CD14-positive monocyte (primary cell): Measurements from ENCODE around the gene CTBP2. TPM values are rescaled to one million over a fixed set of nuclear protein-coding genes. Genes with fewer than 3 reads are reported as not detected.

Experiments used
- DNase-seq, 3 donors: peaks; one replicate each; pipeline ENCODE4 v3.0.0-alpha.2; 2011 to 2022
- H2AFZ ChIP-seq: 2 replicates; pipeline ENCODE4 v1.6.0; 2012; ENCODE audit warnings: mild to moderate bottlenecking, low read depth, low read length, inconsistent platforms; ENCODE audit not compliant: insufficient read depth, poor library complexity, severe bottlenecking
- H3K27ac ChIP-seq, 2 donors: 1 replicate in 1 of 2; 2 replicates in 1 of 2; pipeline ENCODE4 v1.5.1; 2012 to 2013; ENCODE audit warnings: low read length in 2 of 2, control low read depth in 1 of 2, inconsistent platforms in 1 of 2, low read depth in 1 of 2, mild to moderate bottlenecking in 1 of 2
- H3K27me3 ChIP-seq, 2 donors: one replicate each; pipeline versions ENCODE4 v1.6.0 to v1.6.1; 2011 to 2013; ENCODE audit warnings: low read length in 2 of 2; ENCODE audit not compliant: control insufficient read depth in 2 of 2, insufficient read depth in 2 of 2
- H3K36me3 ChIP-seq, 2 donors: replicated peaks in 1 of 2; 1 replicate in 1 of 2; 2 replicates in 1 of 2; pipeline versions ENCODE4 v1.5.1 to v1.6.1; 2012 to 2013; ENCODE audit warnings: low read length in 2 of 2, control low read depth in 1 of 2, inconsistent platforms in 1 of 2, mild to moderate bottlenecking in 1 of 2; ENCODE audit not compliant: insufficient read depth in 2 of 2, control insufficient read depth in 1 of 2
- H3K4me1 ChIP-seq, 2 donors: 1 replicate in 1 of 2; 2 replicates in 1 of 2; pipeline versions ENCODE4 v1.5.1 to v1.6.1; 2012 to 2013; ENCODE audit warnings: low read length in 2 of 2, control low read depth in 1 of 2, inconsistent platforms in 1 of 2, mild to moderate bottlenecking in 1 of 2, moderate library complexity in 1 of 2; ENCODE audit not compliant: insufficient read depth in 2 of 2, control insufficient read depth in 1 of 2
- H3K4me2 ChIP-seq: replicated peaks from 2 replicates; pipeline ENCODE3; 2012; ENCODE audit warnings: low read length, moderate library complexity, mild to moderate bottlenecking; ENCODE audit not compliant: poor library complexity, severe bottlenecking; ENCODE audit errors: extremely low read depth
- H3K4me3 ChIP-seq, 3 experiments: fragments of 200-600 bp in 1 of 3; sonication (generic) in 1 of 3; replicated peaks in 1 of 3; 1 replicate in 2 of 3; 2 replicates in 1 of 3; pipeline ENCODE4 v1.5.1; 2011 to 2013; ENCODE audit warnings: low read length in 3 of 3, mild to moderate bottlenecking in 3 of 3, control low read depth in 2 of 3, low read depth in 2 of 3, inconsistent platforms in 1 of 3, moderate library complexity in 1 of 3
- H3K79me2 ChIP-seq: 2 replicates; pipeline ENCODE4 v1.6.0; 2012; ENCODE audit warnings: mild to moderate bottlenecking, control low read depth, inconsistent platforms, low read length, moderate library complexity; ENCODE audit not compliant: insufficient read depth
- H3K9ac ChIP-seq: 2 replicates; pipeline ENCODE4 v1.6.0; 2017; ENCODE audit warnings: low read length, mild to moderate bottlenecking; ENCODE audit not compliant: insufficient read depth, poor library complexity, severe bottlenecking
- H3K9me3 ChIP-seq, 2 donors: replicated peaks in 1 of 2; 1 replicate in 1 of 2; 2 replicates in 1 of 2; pipeline versions ENCODE4 v1.5.1 to v1.6.1; 2012 to 2013; ENCODE audit warnings: low read length in 2 of 2, control low read depth in 1 of 2; ENCODE audit not compliant: control insufficient read depth in 1 of 2, insufficient read depth in 1 of 2
- H4K20me1 ChIP-seq: 2 replicates; pipeline ENCODE4 v1.6.0; 2012; ENCODE audit warnings: mild to moderate bottlenecking, low read length, control low read depth, moderate library complexity; ENCODE audit not compliant: insufficient read depth
- H3K27ac Mint-ChIP-seq, 7 donors: one replicate each; pipeline ENCODE4 v1.8.0; 2020; ENCODE audit warnings: mild to moderate bottlenecking in 7 of 7, mixed read lengths in 7 of 7, moderate library complexity in 6 of 7, inconsistent platforms in 2 of 7
- H3K27me3 Mint-ChIP-seq, 3 donors: one replicate each; pipeline ENCODE4 v1.8.0; 2021 to 2022; ENCODE audit warnings: low read depth in 3 of 3, mild to moderate bottlenecking in 3 of 3, mixed read lengths in 3 of 3, moderate library complexity in 3 of 3, inconsistent platforms in 1 of 3
- H3K36me3 Mint-ChIP-seq, 2 donors: one replicate each; pipeline ENCODE4 v1.8.0; 2020; ENCODE audit warnings: mixed read lengths in 2 of 2, inconsistent platforms in 1 of 2, mild to moderate bottlenecking in 1 of 2
- H3K4me1 Mint-ChIP-seq: one replicate; pipeline ENCODE4 v1.8.0; 2020; ENCODE audit warnings: mild to moderate bottlenecking, mixed read lengths
- H3K4me3 Mint-ChIP-seq, 2 donors: one replicate each; pipeline ENCODE4 v1.8.0; 2020; ENCODE audit warnings: mild to moderate bottlenecking in 2 of 2, mixed read lengths in 2 of 2, moderate library complexity in 1 of 2
- H3K9me3 Mint-ChIP-seq, 7 donors: one replicate each; pipeline ENCODE4 v1.8.0; 2020 to 2022; ENCODE audit warnings: mixed read lengths in 7 of 7, mild to moderate bottlenecking in 6 of 7, moderate library complexity in 6 of 7, inconsistent platforms in 2 of 7
- CTCF ChIP-seq: fragments of 200-600 bp; IDR thresholded peaks from one replicate; pipeline ENCODE4 v1.8.0; 2022; ENCODE audit warnings: antibody characterized with exemption, mild to moderate bottlenecking
- WGBS: methylation state at CpG from one replicate; pipeline ENCODE4 v1.1.5; 2013; ENCODE audit warnings: missing lambda C conversion rate; ENCODE audit not compliant: insufficient coverage; 5-methylcytosine and 5-hydroxymethylcytosine counted together
- intact Hi-C, 2 donors: fragments of 100-400 bp; cut with micrococcal nuclease; formaldehyde crosslinking; loops; one replicate each; pipeline versions ENCODE4 v1.15.0 to v1.15.1; 2023
- polyA plus RNA-seq, 3 donors: library from polyadenylated mRNA; depleted of rRNA in 1 of 3; unstranded in 2 of 3; stranded (reverse) in 1 of 3; fragments of 300-500 nt in 2 of 3; fragments of >200 nt in 1 of 3; fragmentation: Illumina TruSeq in 2 of 3; gene quantifications; 1 replicate in 2 of 3; 2 replicates in 1 of 3; pipeline ENCODE4 v1.2.3, GENCODE V29; 2012 to 2021

CTBP2 gene
- polyA plus RNA-seq, 3 donors: 40.9 to 87.1 (median 41.1) TPM

- peak overlapping the region; percentile 32 to 86 (median 69) for H3K27ac Mint-ChIP-seq
- no peaks in the 10 kb centered on the region for H3K27me3 ChIP-seq
- 28% methylated on average over 6 of the region's 8 CpGs for WGBS
- H3K4me2 ChIP-seq: peak overlapping the region; percentile 71
- no peaks in the 10 kb centered on the region for H3K9me3 Mint-ChIP-seq
- H4K20me1 ChIP-seq: peaks cover 88% of the 10 kb centered on the region
- peak overlapping the region; percentile 56 to 83 for H3K4me3 Mint-ChIP-seq
- TF ChIP-seq CTCF: no peak
- no peaks in the 10 kb centered on the region for H3K9me3 ChIP-seq
- intact Hi-C loops: loop anchor here (5.0 to 10.0 kb wide), 3 partner anchors 93 to 2000 kb away; partner anchors contain the start of genes BCCIP (in 2 of the 2), UROS (in 2 of the 2) and BUB3 (in 1 of the 2)
- H3K4me1 ChIP-seq: peaks cover 63 to 78% of the 10 kb centered on the region in 2 donors
- H3K4me1 Mint-ChIP-seq: peaks cover 77% of the 10 kb centered on the region
- H3K27me3 Mint-ChIP-seq: peaks cover 0 to 1% (median 0%) of the 10 kb centered on the region in 3 donors
- no peak for DNase-seq
- peak overlapping the region; percentile 24 for H3K9ac ChIP-seq
- peaks cover 93% of the 10 kb centered on the region for H3K79me2 ChIP-seq
- no peaks in the 10 kb centered on the region for H3K36me3 ChIP-seq
- H3K4me3 ChIP-seq: peak overlapping the region in 2 of 3 experiments; percentile 28 to 63
- peak overlapping the region; percentile 43 to 65 for H3K27ac ChIP-seq
- H3K36me3 Mint-ChIP-seq: peaks cover 16 to 21% of the 10 kb centered on the region in 2 donors
- H2AFZ ChIP-seq: no peak overlapping the region
Measured at GRCh38 chr10:125155101-125155500, 5.3 kb downstream of the CTBP2 start.

GRCh38 chr10:125154529-125154928, 5.8 kb downstream of the CTBP2 start:
- Histone ChIP-seq H3K4me2 (peak overlapping the region; percentile 71), H3K9me3 (no peaks in the 10 kb centered on the region), H3K27ac (peak overlapping the region; percentile 43 to 65), H3K36me3 (no peaks in the 10 kb centered on the region), H3K27me3 (no peaks in the 10 kb centered on the region), H3K79me2 (peaks cover 93% of the 10 kb centered on the region), H4K20me1 (peaks cover 94% of the 10 kb centered on the region), H2AFZ (no peak overlapping the region), H3K4me1 (peaks cover 69 to 84% of the 10 kb centered on the region in 2 donors), H3K9ac (peak overlapping the region; percentile 24), H3K4me3 (peak overlapping the region in 2 of 3 experiments; percentile 28 to 63)
- Mint-ChIP-seq H3K4me3 (peak overlapping the region; percentile 56 to 83), H3K27ac (peak overlapping the region in 6 of 7 donors; percentile 47 to 86 (median 68)), H3K9me3 (no peaks in the 10 kb centered on the region), H3K27me3 (peaks cover 0 to 1% (median 0%) of the 10 kb centered on the region in 3 donors), H3K36me3 (peaks cover 16 to 24% of the 10 kb centered on the region in 2 donors), H3K4me1 (peaks cover 83% of the 10 kb centered on the region)
- DNase-seq: no peak
- WGBS: no CpG with 5 or more reads among the region's 6 CpGs
- no peak for TF ChIP-seq CTCF
- intact Hi-C loops: loop anchor here (10.0 kb wide), 2 partner anchors 670 to 2000 kb away; partner anchors contain the start of genes BCCIP (in 2 of the 2), UROS (in 2 of the 2) and BUB3 (in 1 of the 2)
